HCT116 (cell line): Measurements from ENCODE around the gene EFR3B. TPM values are rescaled to one million over a fixed set of nuclear protein-coding genes. Genes with fewer than 3 reads are reported as not detected.

Experiments
- ATAC-seq: fragments of 200-7000 bp; cut with Tn5 transposase; 2 replicates; pipeline ENCODE4 v1.9.1; 2020; ENCODE audit warnings: mild to moderate bottlenecking, moderate library complexity
- BruUV-seq: library from RNA; stranded (reverse); fragments of 400-500 nt; replicated peaks from 2 replicates; lab custom pipeline; 2021; lab: Mats Ljungman, UMichigan
- CTCF ChIA-PET: fragments of 300-600 bp; sonication (Branson Sonifier 250); formaldehyde crosslinking; loops from one replicate; lab custom pipeline; 2021; ENCODE audit warnings: antibody characterized with exemption; lab: Charles Lee
- POLR2A ChIA-PET: fragments of 300-600, 350-600 bp; sonication (Branson Sonifier 250); formaldehyde crosslinking; loops from one replicate; lab custom pipeline; 2021; ENCODE audit warnings: antibody characterized with exemption; lab: Charles Lee
- RAD21 ChIA-PET, 2 experiments: fragments of 300-600 bp; sonication (Branson Sonifier 250); formaldehyde crosslinking; loops; one replicate each; lab custom pipeline; 2023; ENCODE audit warnings: low total read pairs in 2 of 2; ENCODE audit not compliant: uncharacterized antibody in 2 of 2, unreplicated experiment in 2 of 2, low non-redundant PET in 1 of 2; lab: Charles Lee
- DNase-seq: peaks from one replicate; pipeline ENCODE4 v3.0.0-alpha.2; 2010; ENCODE audit warnings: low read depth, low spot score
- H2AFZ ChIP-seq: fragments of 200-600 bp; shearing (Covaris generic), sonication (generic); 2 replicates; pipeline ENCODE4 v1.6.1; 2017; ENCODE audit warnings: low read depth, mixed run types, mixed read lengths, antibody characterized with exemption, low read length; ENCODE audit not compliant: poor library complexity, severe bottlenecking
- H3K27ac ChIP-seq: 2 replicates; pipeline ENCODE4 v1.5.1; 2012; ENCODE audit warnings: low read depth, low read length
- H3K27me3 ChIP-seq: fragments of 200-600 bp; sonication (generic); 2 replicates; pipeline ENCODE4 v1.6.1; 2016; ENCODE audit warnings: mixed run types, low read length, mixed read lengths; ENCODE audit not compliant: insufficient read depth
- H3K36me3 ChIP-seq, 2 experiments: fragments of 200-500 bp in 1 of 2; fragments of 200-600 bp in 1 of 2; sonication (Bioruptor generic) in 1 of 2; sonication (generic) in 1 of 2; 2 replicates each; pipeline versions ENCODE4 v1.5.1 to v1.6.1; 2014 to 2016; ENCODE audit warnings: low read length in 2 of 2, inconsistent platforms in 1 of 2, mixed read lengths in 1 of 2, mixed run types in 1 of 2; ENCODE audit not compliant: insufficient read depth in 2 of 2, control insufficient read depth in 1 of 2
- H3K4me1 ChIP-seq, 2 experiments: fragments of 200-600 bp in 1 of 2; sonication (generic) in 1 of 2; 2 replicates each; pipeline versions ENCODE4 v1.5.1 to v1.6.1; 2012 to 2017; ENCODE audit warnings: low read length in 2 of 2, inconsistent platforms in 1 of 2, mild to moderate bottlenecking in 1 of 2, mixed read lengths in 1 of 2, mixed run types in 1 of 2, moderate library complexity in 1 of 2; ENCODE audit not compliant: insufficient read depth in 2 of 2, control insufficient read depth in 1 of 2
- H3K4me2 ChIP-seq: fragments of 200-600 bp; sonication (generic); 2 replicates; pipeline ENCODE4 v1.6.1; 2017; ENCODE audit warnings: mixed run types, low read length, mixed read lengths
- H3K4me3 ChIP-seq, 2 experiments: fragments of 200-600 bp in 1 of 2; sonication (generic) in 1 of 2; replicated peaks in 1 of 2; 2 replicates each; pipeline ENCODE4 v1.5.1; 2011 to 2016; ENCODE audit warnings: low read length in 2 of 2, control low read depth in 1 of 2, low read depth in 1 of 2, mild to moderate bottlenecking in 1 of 2, mixed read lengths in 1 of 2, mixed run types in 1 of 2
- H3K79me2 ChIP-seq: fragments of 200-600 bp; sonication (generic); 2 replicates; pipeline ENCODE4 v1.6.1; 2017; ENCODE audit warnings: mild to moderate bottlenecking, mixed run types, low read length, moderate library complexity, mixed read lengths; ENCODE audit not compliant: insufficient read depth
- H3K9ac ChIP-seq: fragments of 200-600 bp; sonication (generic); 2 replicates; pipeline ENCODE4 v1.6.1; 2016; ENCODE audit warnings: low read length, mixed read lengths
- H3K9me2 ChIP-seq: fragments of 200-600 bp; sonication (generic), shearing (Covaris generic); 2 replicates; pipeline ENCODE4 v1.6.1; 2017; ENCODE audit warnings: mixed run types, mild to moderate bottlenecking, moderate library complexity; ENCODE audit not compliant: insufficient read depth
- H3K9me3 ChIP-seq, 2 experiments: fragments of 200-500 bp in 1 of 2; fragments of 200-600 bp in 1 of 2; sonication (Bioruptor generic) in 1 of 2; sonication (generic) in 1 of 2; 2 replicates each; pipeline ENCODE4 v1.6.1; 2014 to 2017; ENCODE audit warnings: low read length in 2 of 2, mixed read lengths in 2 of 2, inconsistent platforms in 1 of 2, low read depth in 1 of 2, mild to moderate bottlenecking in 1 of 2, mixed run types in 1 of 2, moderate library complexity in 1 of 2; ENCODE audit not compliant: control insufficient read depth in 1 of 2, insufficient read depth in 1 of 2
- H4K20me1 ChIP-seq: fragments of 200-600 bp; sonication (generic), shearing (Covaris generic); 2 replicates; pipeline ENCODE4 v1.6.1; 2017; ENCODE audit warnings: mixed run types, mild to moderate bottlenecking, moderate library complexity; ENCODE audit not compliant: insufficient read depth
- CTCF ChIP-seq, 3 experiments: fragments of 200-600 bp in 1 of 3; sonication (generic) in 1 of 3; IDR thresholded peaks in 2 of 3; conservative IDR thresholded peaks in 1 of 3; 2 replicates each; pipeline ENCODE4 v1.5.1; 2012 to 2017; ENCODE audit warnings: low read depth in 2 of 3, low read length in 2 of 3, antibody characterized with exemption in 1 of 3, borderline replicate concordance in 1 of 3, control low read depth in 1 of 3, mild to moderate bottlenecking in 1 of 3, mixed read lengths in 1 of 3, mixed run types in 1 of 3, moderate library complexity in 1 of 3; ENCODE audit not compliant: insufficient read depth in 1 of 3
- EZH2 ChIP-seq: fragments of 200-600 bp; sonication (generic); IDR thresholded peaks from 2 replicates; pipeline ENCODE4 v1.6.1; 2017; ENCODE audit warnings: antibody characterized with exemption, mixed run types
- EZH2phosphoT487 ChIP-seq: fragments of 200-600 bp; IDR thresholded peaks from 2 replicates; pipeline ENCODE4 v1.6.1; 2018; ENCODE audit warnings: antibody characterized with exemption, borderline replicate concordance
- FOSL1 ChIP-seq: IDR thresholded peaks from 2 replicates; pipeline ENCODE4 v1.6.1; 2012; ENCODE audit warnings: low read depth
- JUND ChIP-seq: IDR thresholded peaks from 2 replicates; pipeline ENCODE4 v1.6.1; 2012
- MAX ChIP-seq: IDR thresholded peaks from 2 replicates; pipeline ENCODE4 v1.6.1; 2012
- POLR2A ChIP-seq: IDR thresholded peaks from 2 replicates; pipeline ENCODE4 v1.7.0; 2011; ENCODE audit warnings: borderline replicate concordance; ENCODE audit not compliant: insufficient read depth, insufficient read length; ENCODE audit errors: extremely low read depth
- POLR2AphosphoS5 ChIP-seq: IDR thresholded peaks from 2 replicates; pipeline ENCODE4 v1.6.1; 2011; ENCODE audit warnings: mild to moderate bottlenecking, low read depth, low read length, moderate library complexity
- RAD21 ChIP-seq: IDR thresholded peaks from 2 replicates; pipeline ENCODE4 v1.6.1; 2012; ENCODE audit warnings: low read depth, mild to moderate bottlenecking
- REST ChIP-seq: IDR thresholded peaks from 2 replicates; pipeline ENCODE4 v1.6.1; 2012; ENCODE audit warnings: low read depth
- SP1 ChIP-seq: IDR thresholded peaks from 2 replicates; pipeline ENCODE4 v1.6.1; 2012; ENCODE audit warnings: low read depth
- SRF ChIP-seq: IDR thresholded peaks from 2 replicates; pipeline ENCODE4 v1.6.1; 2012; ENCODE audit warnings: low read depth
- ZFX ChIP-seq: fragments of 450-650 bp; IDR thresholded peaks from 2 replicates; pipeline ENCODE4 v1.6.1; 2017
- intact Hi-C: fragments of 100-400 bp; cut with micrococcal nuclease; formaldehyde crosslinking; loops from 2 replicates; pipeline ENCODE4 v1.10.0; 2022
- total RNA-seq: library from RNA; stranded (reverse); gene quantifications from one replicate; pipeline ENCODE4 v1.2.1, GENCODE V29; 2021; ENCODE audit not compliant: unreplicated experiment
- TF ChIP-seq, protein P1 (sequence below): IDR thresholded peaks from 2 replicates; pipeline ENCODE4 v1.6.1; 2012

EFR3B gene
- total RNA-seq, 1 experiment from 2014 or later: 0.96 TPM

- TF ChIP-seq REST: no peak
Observed at GRCh38 chr2:25176138-25176537, 134.3 kb downstream of the EFR3B start (continued).

GRCh38 chr2:25176541-25177181, 134.8 kb downstream of the EFR3B start:
- no peaks in the 10 kb centered on the region for H3K9me3 ChIP-seq
- ChIA-PET RAD21 (no interaction called here), CTCF (no interaction called here)
- ATAC-seq: no peak
- H3K9ac ChIP-seq: no peak overlapping the region
- no peak overlapping the region for H3K27ac ChIP-seq
- H2AFZ ChIP-seq: no peak overlapping the region
- intact Hi-C loops: no loop called here
- H3K9me2 ChIP-seq: no peaks in the 10 kb centered on the region
- no peaks in the 10 kb centered on the region for H4K20me1 ChIP-seq
- no peaks in the 10 kb centered on the region for H3K27me3 ChIP-seq
- no peaks in the 10 kb centered on the region for H3K36me3 ChIP-seq
- no peaks in the 10 kb centered on the region for H3K4me1 ChIP-seq
- H3K79me2 ChIP-seq: no peaks in the 10 kb centered on the region
- TF ChIP-seq RAD21: no peak
- TF ChIP-seq, all 23 proteins: peak for 0
- no TSS peak for BruUV-seq
- Histone ChIP-seq H3K4me3 (no peak overlapping the region), H3K4me2 (no peak overlapping the region)
- no peak for DNase-seq
- POLR2A ChIA-PET: no interaction called here

DNA sequence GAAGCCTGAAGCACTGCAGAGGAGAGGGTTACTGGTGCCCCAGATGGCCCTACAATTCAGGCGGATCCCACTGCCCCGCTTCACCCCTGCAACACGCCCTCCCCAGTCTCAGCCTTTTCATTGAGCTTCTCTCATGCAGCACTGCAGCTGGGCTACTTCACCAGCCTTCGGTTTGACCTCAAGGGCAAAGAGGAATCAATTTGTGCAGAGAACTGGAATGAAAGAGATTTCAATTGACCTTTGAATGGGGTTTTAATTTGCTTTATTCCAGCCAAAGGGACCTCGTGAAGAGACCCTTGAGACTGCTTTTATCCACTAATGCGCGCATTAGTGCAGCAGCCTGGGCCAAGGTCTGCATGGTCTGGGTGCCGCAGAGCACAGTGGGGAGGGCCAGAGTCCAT, 135.3 kb downstream of the EFR3B start:
- intact Hi-C loops: no loop called here
- Histone ChIP-seq H3K27ac (no peak overlapping the region), H3K4me1 (no peaks in the 10 kb centered on the region), H3K9ac (no peak overlapping the region), H3K27me3 (no peaks in the 10 kb centered on the region), H3K9me2 (no peaks in the 10 kb centered on the region), H2AFZ (no peak overlapping the region), H4K20me1 (no peaks in the 10 kb centered on the region), H3K9me3 (no peaks in the 10 kb centered on the region), H3K36me3 (no peaks in the 10 kb centered on the region), H3K4me2 (no peak overlapping the region), H3K79me2 (no peaks in the 10 kb centered on the region), H3K4me3 (no peak overlapping the region)
- no TSS peak for BruUV-seq
- ChIA-PET CTCF (no interaction called here), RAD21 (no interaction called here), POLR2A (no interaction called here)
- DNase-seq: no peak
- no peak for ATAC-seq
- TF ChIP-seq, protein P1, sequence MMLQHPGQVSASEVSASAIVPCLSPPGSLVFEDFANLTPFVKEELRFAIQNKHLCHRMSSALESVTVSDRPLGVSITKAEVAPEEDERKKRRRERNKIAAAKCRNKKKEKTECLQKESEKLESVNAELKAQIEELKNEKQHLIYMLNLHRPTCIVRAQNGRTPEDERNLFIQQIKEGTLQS: no peak
- TF ChIP-seq POLR2A (no peak), FOSL1 (no peak), SRF (no peak), MAX (no peak), JUND (no peak), ZFX (no peak), EZH2phosphoT487 (no peak), POLR2AphosphoS5 (no peak), EZH2 (no peak), CTCF (IDR thresholded peaks at IDR 0.05 in 2 of 3, conservative IDR thresholded peaks at IDR 0.05 in 1 of 3; ENCODE audit: borderline replicate concordance in 1 of 3, insufficient read depth in 1 of 3, low read depth in 2 of 3, low read length in 2 of 3) (no peak), RAD21 (no peak), SP1 (no peak)
